Activated naive CD8-positive, alpha-beta T cell (primary cell): ENCODE measurements around the gene COMTD1.
A peak's percentile ranks its signal among the peaks of the same experiment; 100 is the strongest.
"Not testable (repeated sequence)": the region's sequence is repeated elsewhere in the genome, so short reads cannot be mapped to it uniquely, and the experiment has no call there.

Experiments
- H3K27ac Mint-ChIP-seq: one replicate; pipeline ENCODE4 v1.8.0; 2021; ENCODE audit warnings: mixed read lengths
- H3K27me3 Mint-ChIP-seq: one replicate; pipeline ENCODE4 v1.8.0; 2021; ENCODE audit warnings: mixed read lengths
- H3K36me3 Mint-ChIP-seq: one replicate; pipeline ENCODE4 v1.8.0; 2021; ENCODE audit warnings: mixed read lengths
- H3K4me1 Mint-ChIP-seq: one replicate; pipeline ENCODE4 v1.8.0; 2021; ENCODE audit warnings: low read depth, mixed read lengths
- H3K4me3 Mint-ChIP-seq: one replicate; pipeline ENCODE4 v1.8.0; 2021; ENCODE audit warnings: mild to moderate bottlenecking, mixed read lengths
- H3K9me3 Mint-ChIP-seq: one replicate; pipeline ENCODE4 v1.8.0; 2021; ENCODE audit warnings: low read depth, mixed read lengths

Gene COMTD1

GRCh38 chr10:75234683-75235374 lies 928 bp downstream of the COMTD1 start:
- no peak overlapping the region for H3K27ac Mint-ChIP-seq
- no peaks in the 10 kb centered on the region for H3K27me3 Mint-ChIP-seq
- H3K4me1 Mint-ChIP-seq, result peaks cover 20% of the 10 kb centered on the region
- no peaks in the 10 kb centered on the region for H3K9me3 Mint-ChIP-seq
- peaks cover 9% of the 10 kb centered on the region for H3K36me3 Mint-ChIP-seq
- peak overlapping the region; percentile 74 for H3K4me3 Mint-ChIP-seq

- peak overlapping the region; percentile 83 for H3K27ac Mint-ChIP-seq
- H3K36me3 Mint-ChIP-seq, result peaks cover 9% of the 10 kb centered on the region
- peaks cover 20% of the 10 kb centered on the region for H3K4me1 Mint-ChIP-seq
- H3K4me3 Mint-ChIP-seq, result peak overlapping the region; percentile 74
- no peaks in the 10 kb centered on the region for H3K9me3 Mint-ChIP-seq
- H3K27me3 Mint-ChIP-seq, result no peaks in the 10 kb centered on the region
These were observed 1.6 kb downstream of the COMTD1 start for GRCh38 chr10:75234017-75234682.

DNA sequence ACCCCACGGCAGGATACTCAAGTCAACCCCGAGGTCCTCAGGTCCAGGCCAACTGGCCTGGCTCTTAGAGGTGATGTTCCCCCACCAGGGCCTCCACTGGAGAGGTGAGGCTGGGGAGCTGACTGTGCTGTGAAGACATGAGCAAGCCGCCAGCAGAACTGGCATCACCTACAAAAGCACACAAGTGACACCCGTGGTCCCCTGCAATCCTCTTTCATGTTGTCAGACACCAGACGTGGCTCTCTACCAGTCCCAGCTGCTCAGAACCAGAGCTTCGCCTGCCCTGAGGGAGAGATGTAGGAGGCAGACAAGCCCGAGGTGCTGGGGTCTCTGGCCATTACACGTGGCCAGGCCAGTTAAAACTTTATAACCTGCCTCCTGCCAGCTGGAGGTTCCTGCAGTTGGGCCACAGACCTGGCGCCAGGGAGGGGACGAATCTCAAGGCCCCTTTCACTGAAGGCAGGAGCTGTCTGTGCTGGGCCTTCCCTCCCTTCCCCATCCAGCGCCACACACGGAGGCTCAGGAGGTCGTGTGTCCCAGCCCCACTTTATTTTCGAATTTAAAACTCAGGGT lies 2.2 kb downstream of the COMTD1 start:
- Mint-ChIP-seq H3K4me1 (peaks cover 26% of the 10 kb centered on the region), H3K27ac (peak overlapping the region; percentile 83), H3K27me3 (no peaks in the 10 kb centered on the region), H3K36me3 (peaks cover 12% of the 10 kb centered on the region), H3K9me3 (no peaks in the 10 kb centered on the region), H3K4me3 (peak overlapping the region; percentile 74)

DNA sequence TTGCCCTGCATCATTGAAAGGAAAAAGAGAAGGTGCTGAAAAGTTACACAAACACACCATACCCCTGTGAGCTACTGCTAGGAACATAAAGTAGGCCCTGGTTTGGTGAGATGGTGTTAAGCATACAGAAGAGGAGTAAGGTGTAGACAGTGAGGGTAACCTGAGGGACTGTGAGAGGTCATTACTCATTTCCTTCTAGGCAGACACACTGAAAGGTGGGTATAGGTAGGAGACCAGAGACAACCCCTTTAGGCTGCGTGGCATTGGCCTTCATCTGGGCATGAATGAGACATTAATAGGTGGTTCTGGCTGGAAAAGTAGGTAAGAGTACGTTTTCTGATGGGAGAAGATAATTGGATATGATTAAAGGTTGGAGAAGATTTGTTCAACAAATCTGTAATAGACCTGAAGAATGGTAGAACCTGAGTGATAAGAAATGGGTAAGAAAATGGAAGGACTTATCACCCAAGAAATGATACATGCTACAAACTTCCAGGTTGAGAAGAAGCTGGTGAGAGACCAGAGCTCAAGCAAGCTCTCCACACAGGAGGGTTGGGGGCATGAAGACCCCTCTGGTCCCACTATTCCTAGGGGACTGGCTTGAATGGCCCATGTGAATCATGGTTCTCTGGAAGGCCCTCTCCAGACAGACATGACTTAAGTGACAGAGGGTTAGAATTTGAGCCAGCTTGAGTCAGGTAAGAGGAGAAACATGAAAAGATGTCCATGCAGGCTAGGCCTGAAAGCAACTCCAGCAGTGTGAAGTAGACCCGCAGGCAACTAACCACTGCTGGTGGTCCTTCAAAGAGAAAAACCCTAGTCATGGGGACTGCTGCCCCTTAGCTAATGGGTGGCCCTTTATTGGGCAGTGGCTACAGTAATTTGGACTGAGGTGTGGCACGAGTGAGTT lies 3.8 kb downstream of the COMTD1 start:
- H3K4me1 Mint-ChIP-seq, result peaks cover 30% of the 10 kb centered on the region
- H3K36me3 Mint-ChIP-seq, result peaks cover 13% of the 10 kb centered on the region
- no peak overlapping the region for H3K4me3 Mint-ChIP-seq
- no peaks in the 10 kb centered on the region for H3K27me3 Mint-ChIP-seq
- peak overlapping the region; percentile 43 for H3K27ac Mint-ChIP-seq
- H3K9me3 Mint-ChIP-seq, result no peaks in the 10 kb centered on the region

GRCh38 chr10:75230600-75231038 lies 5.1 kb downstream of the COMTD1 start:
- peaks cover 36% of the 10 kb centered on the region for H3K4me1 Mint-ChIP-seq
- no peaks in the 10 kb centered on the region for H3K27me3 Mint-ChIP-seq
- H3K36me3 Mint-ChIP-seq, result peaks cover 13% of the 10 kb centered on the region
- H3K9me3 Mint-ChIP-seq, result no peaks in the 10 kb centered on the region
- H3K27ac Mint-ChIP-seq, result peak overlapping the region; percentile 94
- peak overlapping the region; percentile 20 for H3K4me3 Mint-ChIP-seq

DNA sequence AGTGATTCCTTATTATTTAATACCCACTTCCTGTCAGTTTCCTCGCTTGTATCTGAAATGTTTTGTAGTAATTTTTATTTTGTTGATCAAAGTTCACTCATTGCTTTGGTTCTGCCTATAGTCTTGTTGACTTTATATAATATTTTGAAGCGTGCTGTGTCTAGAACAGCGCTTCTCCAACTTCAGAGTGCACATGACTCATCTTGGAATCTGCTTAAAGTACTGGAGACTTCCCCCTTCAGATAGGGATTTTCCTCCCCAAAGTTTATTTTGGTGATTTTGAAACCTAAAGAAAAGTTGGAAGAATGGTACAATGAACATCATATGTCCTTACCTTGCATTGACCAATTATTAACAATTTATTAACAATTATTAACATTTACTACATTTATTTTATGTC lies 5.8 kb downstream of the COMTD1 start:
- H3K36me3 Mint-ChIP-seq, result peaks cover 13% of the 10 kb centered on the region
- H3K9me3 Mint-ChIP-seq, result no peaks in the 10 kb centered on the region
- no peak overlapping the region for H3K27ac Mint-ChIP-seq
- H3K4me1 Mint-ChIP-seq, result peaks cover 41% of the 10 kb centered on the region
- no peaks in the 10 kb centered on the region for H3K27me3 Mint-ChIP-seq
- H3K4me3 Mint-ChIP-seq, result no peak overlapping the region

DNA sequence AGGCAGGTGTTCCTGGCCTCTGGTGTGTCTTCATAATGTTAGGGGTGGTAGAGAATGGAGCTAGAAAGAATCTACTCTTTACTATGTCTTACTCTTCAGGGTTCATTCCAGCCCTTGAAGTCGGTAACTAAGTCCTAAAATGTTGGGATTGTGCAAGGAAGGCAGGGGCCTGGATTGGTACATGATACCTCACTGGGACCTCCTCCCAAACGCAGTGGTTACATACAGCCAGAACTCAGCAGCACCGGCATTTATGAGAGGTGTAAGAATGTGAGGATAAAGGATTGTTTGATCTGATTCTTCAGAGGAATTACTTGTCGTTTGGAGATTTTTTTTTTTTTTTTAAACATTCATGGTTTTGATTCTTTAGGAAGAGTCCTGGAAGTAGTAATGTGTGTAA lies 6.9 kb downstream of the COMTD1 start:
- no peak overlapping the region for H3K4me3 Mint-ChIP-seq
- no peaks in the 10 kb centered on the region for H3K27me3 Mint-ChIP-seq
- peak overlapping the region; percentile 83 for H3K27ac Mint-ChIP-seq
- H3K9me3 Mint-ChIP-seq, result no peaks in the 10 kb centered on the region
- peaks cover 18% of the 10 kb centered on the region for H3K36me3 Mint-ChIP-seq
- H3K4me1 Mint-ChIP-seq, result peaks cover 52% of the 10 kb centered on the region

GRCh38 chr10:75228278-75228677 lies 7.5 kb downstream of the COMTD1 start:
- Mint-ChIP-seq H3K4me3 (no peak overlapping the region), H3K36me3 (peaks cover 18% of the 10 kb centered on the region)

GRCh38 chr10:75226656-75227055 lies 9.1 kb downstream of the COMTD1 start:
- H3K36me3 Mint-ChIP-seq, result peaks cover 15% of the 10 kb centered on the region
- no peaks in the 10 kb centered on the region for H3K9me3 Mint-ChIP-seq
- H3K4me1 Mint-ChIP-seq, result peaks cover 61% of the 10 kb centered on the region
- no peak overlapping the region for H3K4me3 Mint-ChIP-seq
- H3K27me3 Mint-ChIP-seq, result no peaks in the 10 kb centered on the region
- H3K27ac Mint-ChIP-seq, result peak overlapping the region; percentile 58

More at GRCh38 chr10:75228278-75228677, 7.5 kb downstream of the COMTD1 start:
- peaks cover 53% of the 10 kb centered on the region for H3K4me1 Mint-ChIP-seq
- H3K27ac Mint-ChIP-seq, result peak overlapping the region; percentile 83
- H3K27me3 Mint-ChIP-seq, result no peaks in the 10 kb centered on the region
- no peaks in the 10 kb centered on the region for H3K9me3 Mint-ChIP-seq

- no peaks in the 10 kb centered on the region for H3K27me3 Mint-ChIP-seq
- peaks cover 14% of the 10 kb centered on the region for H3K36me3 Mint-ChIP-seq
- H3K4me3 Mint-ChIP-seq, result no peak overlapping the region
- no peaks in the 10 kb centered on the region for H3K9me3 Mint-ChIP-seq
- H3K27ac Mint-ChIP-seq, result peak overlapping the region; percentile 59
- peaks cover 58% of the 10 kb centered on the region for H3K4me1 Mint-ChIP-seq
These were observed 9.7 kb downstream of the COMTD1 start for GRCh38 chr10:75226095-75226494.

GRCh38 chr10:75223507-75223906 lies 12.2 kb downstream of the COMTD1 start:
- no peak overlapping the region for H3K4me3 Mint-ChIP-seq
- peaks cover 11% of the 10 kb centered on the region for H3K36me3 Mint-ChIP-seq
- no peaks in the 10 kb centered on the region for H3K27me3 Mint-ChIP-seq
- H3K4me1 Mint-ChIP-seq, result peaks cover 56% of the 10 kb centered on the region
- no peaks in the 10 kb centered on the region for H3K9me3 Mint-ChIP-seq
- peak overlapping the region; percentile 46 for H3K27ac Mint-ChIP-seq

DNA sequence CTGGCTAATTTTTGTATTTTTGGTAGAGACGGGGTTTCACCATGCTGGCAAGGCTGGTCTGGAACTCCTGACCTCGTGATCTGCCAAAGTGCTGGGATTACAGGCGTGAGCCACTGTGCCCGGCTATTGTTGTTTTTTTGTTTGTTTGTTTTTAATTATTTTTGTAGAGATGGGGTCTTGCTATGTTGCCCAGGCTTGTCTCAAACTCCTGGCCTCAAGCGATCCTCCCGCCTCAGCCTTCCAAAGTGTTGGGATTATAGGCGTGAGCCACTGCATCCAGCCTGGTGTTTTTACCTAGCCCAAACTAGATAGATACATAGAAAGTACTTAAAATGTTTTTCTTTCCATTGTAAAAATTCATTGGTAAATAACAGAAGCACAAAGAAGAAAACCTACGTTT lies 14.3 kb downstream of the COMTD1 start:
- H3K36me3 Mint-ChIP-seq, result peaks cover 10% of the 10 kb centered on the region
- H3K9me3 Mint-ChIP-seq, H3K4me3 Mint-ChIP-seq, H3K27me3 Mint-ChIP-seq, H3K27ac Mint-ChIP-seq: not testable (repeated sequence)
- H3K4me1 Mint-ChIP-seq, result peaks cover 53% of the 10 kb centered on the region

DNA sequence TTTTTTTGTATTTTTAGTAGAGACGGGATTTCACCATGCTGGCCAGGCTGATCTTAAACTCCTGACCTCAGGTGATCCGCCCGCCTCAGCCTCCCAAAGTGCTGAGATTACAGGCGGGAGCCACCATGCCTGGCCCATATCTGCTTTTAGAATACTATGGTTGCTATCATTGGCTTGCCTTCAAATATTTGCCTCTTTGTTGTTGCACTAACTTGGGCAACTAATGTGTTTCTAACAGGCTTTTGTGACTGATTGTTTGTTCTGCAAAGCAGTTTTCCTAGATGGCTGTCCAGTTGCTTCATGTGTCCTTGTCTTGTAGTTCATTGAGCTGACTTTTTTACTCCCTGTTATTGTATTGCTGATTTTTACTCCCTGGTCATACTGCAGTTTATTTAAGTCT lies 15.5 kb downstream of the COMTD1 start:
- Mint-ChIP-seq H3K27me3 (no peaks in the 10 kb centered on the region), H3K27ac (peak overlapping the region; percentile 64), H3K36me3 (peaks cover 13% of the 10 kb centered on the region), H3K9me3 (no peaks in the 10 kb centered on the region), H3K4me3 (no peak overlapping the region), H3K4me1 (peaks cover 53% of the 10 kb centered on the region)

DNA sequence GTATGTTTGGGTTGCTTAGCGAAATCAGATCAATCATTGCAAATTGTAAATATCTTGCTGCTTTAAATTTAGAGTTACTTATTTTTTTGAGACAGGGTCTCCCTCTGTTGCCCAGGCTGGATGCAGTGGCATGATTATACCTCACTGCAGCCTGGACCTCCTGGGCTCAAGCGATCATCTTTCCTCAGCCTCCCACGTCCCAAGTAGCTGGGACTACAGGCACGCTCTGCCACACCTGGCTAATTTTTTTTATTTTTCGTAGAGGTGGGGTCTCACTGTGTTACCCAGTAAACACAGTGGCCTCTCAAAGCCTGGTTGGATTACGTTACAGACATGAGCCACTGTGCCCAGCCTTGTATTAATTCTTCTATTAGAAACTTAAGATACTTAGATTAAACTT lies 23.4 kb downstream of the COMTD1 start:
- H3K4me1 Mint-ChIP-seq, result peaks cover 40% of the 10 kb centered on the region
- peak overlapping the region; percentile 85 for H3K27ac Mint-ChIP-seq
- peak overlapping the region; percentile 98 for H3K4me3 Mint-ChIP-seq
- H3K9me3 Mint-ChIP-seq, result no peaks in the 10 kb centered on the region
- H3K27me3 Mint-ChIP-seq, result no peaks in the 10 kb centered on the region
- peaks cover 13% of the 10 kb centered on the region for H3K36me3 Mint-ChIP-seq
